ENCODE data around the gene RHCE.

The RHCE gene

DNA sequence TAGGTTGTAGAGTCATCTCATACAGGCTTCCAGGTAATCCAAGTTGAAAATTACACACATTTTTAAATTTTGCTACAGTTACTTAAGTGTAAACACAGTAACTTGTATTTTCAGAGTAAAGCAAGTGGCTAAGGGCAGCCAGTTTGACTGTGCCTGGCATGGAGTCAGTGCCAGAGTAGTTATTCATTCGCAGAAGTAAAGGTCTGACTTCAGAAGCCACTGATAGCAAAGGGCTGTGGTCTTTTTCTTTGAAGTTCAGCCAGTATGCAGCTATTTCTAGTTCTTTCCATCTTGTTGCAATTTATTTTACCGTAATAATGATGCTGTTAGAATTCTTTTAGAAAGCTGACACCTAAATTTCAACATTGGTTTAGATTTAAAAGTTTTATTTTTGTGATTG, 73.1 kb downstream of the RHCE start:
- Histone ChIP-seq H3K9ac (ENCODE audit: low read length) (no peak overlapping the region), H3K27ac (ENCODE audit: low read depth, low read length) (no peak overlapping the region), H4K20me1 (ENCODE audit: low read depth, low read length) (no peaks in the 10 kb centered on the region; the same call in 1 of the 2 replicates), H3K27me3 (ENCODE audit: low read length) (no peaks in the 10 kb centered on the region), H3K36me3 (ENCODE audit: low read length) (peaks cover 17% of the 10 kb centered on the region; the same call in 1 of the 2 replicates), H3K79me2 (ENCODE audit: insufficient read depth, low read length) (peaks cover 18% of the 10 kb centered on the region), H3K9me2 (replicated peaks; ENCODE audit: insufficient read depth, low read length) (no peaks in the 10 kb centered on the region), H3K4me2 (ENCODE audit: low read depth, low read length, poor library complexity, severe bottlenecking) (no peak overlapping the region), H3F3A (ENCODE audit: insufficient read depth) (no peaks in the 10 kb centered on the region), H3K9me3 (ENCODE audit: insufficient read depth, low read length) (no peaks in the 10 kb centered on the region), H3K4me3 (ENCODE audit: insufficient read depth, low read length, poor library complexity, severe bottlenecking) (no peak overlapping the region), H2AFZ (ENCODE audit: low read depth, low read length, severe bottlenecking) (no peak overlapping the region)
- TF ChIP-seq, protein P1, sequence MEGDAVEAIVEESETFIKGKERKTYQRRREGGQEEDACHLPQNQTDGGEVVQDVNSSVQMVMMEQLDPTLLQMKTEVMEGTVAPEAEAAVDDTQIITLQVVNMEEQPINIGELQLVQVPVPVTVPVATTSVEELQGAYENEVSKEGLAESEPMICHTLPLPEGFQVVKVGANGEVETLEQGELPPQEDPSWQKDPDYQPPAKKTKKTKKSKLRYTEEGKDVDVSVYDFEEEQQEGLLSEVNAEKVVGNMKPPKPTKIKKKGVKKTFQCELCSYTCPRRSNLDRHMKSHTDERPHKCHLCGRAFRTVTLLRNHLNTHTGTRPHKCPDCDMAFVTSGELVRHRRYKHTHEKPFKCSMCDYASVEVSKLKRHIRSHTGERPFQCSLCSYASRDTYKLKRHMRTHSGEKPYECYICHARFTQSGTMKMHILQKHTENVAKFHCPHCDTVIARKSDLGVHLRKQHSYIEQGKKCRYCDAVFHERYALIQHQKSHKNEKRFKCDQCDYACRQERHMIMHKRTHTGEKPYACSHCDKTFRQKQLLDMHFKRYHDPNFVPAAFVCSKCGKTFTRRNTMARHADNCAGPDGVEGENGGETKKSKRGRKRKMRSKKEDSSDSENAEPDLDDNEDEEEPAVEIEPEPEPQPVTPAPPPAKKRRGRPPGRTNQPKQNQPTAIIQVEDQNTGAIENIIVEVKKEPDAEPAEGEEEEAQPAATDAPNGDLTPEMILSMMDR (IDR thresholded peaks at IDR 0.05; ENCODE audit: insufficient read depth, low read length, poor library complexity, severe bottlenecking) = no peak
- TF ChIP-seq EZH2phosphoT487 (conservative IDR thresholded peaks at IDR 0.05; ENCODE audit: low read length) = no peak

DNA sequence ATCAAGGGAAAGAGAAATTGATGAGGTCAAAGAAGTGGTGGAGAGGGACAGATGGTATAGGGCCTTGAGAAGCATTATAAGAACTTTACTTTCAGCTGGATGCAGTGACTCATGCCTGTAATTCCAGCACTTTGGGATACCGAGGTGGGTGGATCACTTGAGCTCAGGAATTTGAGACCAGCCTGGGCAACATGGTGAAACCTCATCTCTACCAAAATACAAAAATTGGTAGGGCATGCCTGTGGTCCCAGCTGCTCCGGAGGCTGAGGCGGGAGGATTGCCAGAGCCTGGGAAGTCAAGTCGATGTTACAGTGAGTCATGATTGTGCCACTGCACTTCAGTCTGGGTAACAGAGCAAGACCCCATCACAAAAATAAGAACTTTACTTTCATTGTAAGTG, 76.8 kb downstream of the RHCE start:
- Histone ChIP-seq H3K27ac (ENCODE audit: low read depth, low read length) (no peak overlapping the region), H4K20me1 (ENCODE audit: low read depth, low read length) (peaks cover 11% of the 10 kb centered on the region), H3F3A (ENCODE audit: insufficient read depth) (peaks cover 9% of the 10 kb centered on the region; the same call in 1 of the 2 replicates), H3K27me3 (ENCODE audit: low read length) (no peaks in the 10 kb centered on the region), H3K79me2 (ENCODE audit: insufficient read depth, low read length) (peaks cover 55% of the 10 kb centered on the region), H3K9me3 (ENCODE audit: insufficient read depth, low read length) (no peaks in the 10 kb centered on the region), H3K9ac (ENCODE audit: low read length) (no peak overlapping the region), H2AFZ (ENCODE audit: low read depth, low read length, severe bottlenecking) (no peak overlapping the region), H3K36me3 (ENCODE audit: low read length) (peaks cover 20% of the 10 kb centered on the region; the same call in 1 of the 2 replicates), H3K4me2 (ENCODE audit: low read depth, low read length, poor library complexity, severe bottlenecking) (no peak overlapping the region), H3K4me3 (ENCODE audit: insufficient read depth, low read length, poor library complexity, severe bottlenecking) (no peak overlapping the region), H3K9me2 (replicated peaks; ENCODE audit: insufficient read depth, low read length) (no peaks in the 10 kb centered on the region)
- no peak for TF ChIP-seq EZH2phosphoT487 (conservative IDR thresholded peaks at IDR 0.05; ENCODE audit: low read length)
- TF ChIP-seq, protein P1 (IDR thresholded peaks at IDR 0.05; ENCODE audit: insufficient read depth, low read length, poor library complexity, severe bottlenecking) = no peak

DNA sequence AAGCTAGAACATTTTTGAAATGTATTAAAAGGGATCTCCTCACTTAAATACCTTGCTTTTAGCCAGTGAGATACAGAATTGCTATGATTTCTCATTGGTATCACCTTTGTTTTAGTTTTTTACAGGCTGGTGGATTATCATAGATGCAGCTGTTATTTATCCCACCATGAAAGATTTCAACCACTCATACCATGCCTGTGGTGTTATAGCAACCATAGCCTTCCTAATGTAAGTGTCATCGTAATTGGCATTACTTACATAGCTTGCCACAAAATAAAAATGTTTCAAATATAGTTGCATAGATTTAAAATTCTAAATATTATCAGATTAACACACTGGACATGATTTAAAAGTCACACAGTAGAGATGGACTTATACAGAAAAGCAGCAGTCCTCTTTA, 77.8 kb downstream of the RHCE start:
- no peak overlapping the region for H3K4me3 ChIP-seq (ENCODE audit: insufficient read depth, low read length, poor library complexity, severe bottlenecking)
- H3K9me3 ChIP-seq (ENCODE audit: insufficient read depth, low read length) = no peaks in the 10 kb centered on the region
- peaks cover 11% of the 10 kb centered on the region for H4K20me1 ChIP-seq (ENCODE audit: low read depth, low read length)
- H3K4me2 ChIP-seq (ENCODE audit: low read depth, low read length, poor library complexity, severe bottlenecking) = no peak overlapping the region
- TF ChIP-seq, protein P1 (IDR thresholded peaks at IDR 0.05; ENCODE audit: insufficient read depth, low read length, poor library complexity, severe bottlenecking) = no peak
- TF ChIP-seq EZH2phosphoT487 (conservative IDR thresholded peaks at IDR 0.05; ENCODE audit: low read length) = no peak
- no peaks in the 10 kb centered on the region for H3K9me2 ChIP-seq (replicated peaks; ENCODE audit: insufficient read depth, low read length)
- no peak overlapping the region for H3K9ac ChIP-seq (ENCODE audit: low read length)
- H3K36me3 ChIP-seq (ENCODE audit: low read length) = peaks cover 20% of the 10 kb centered on the region; the same call in 1 of the 2 replicates
- no peaks in the 10 kb centered on the region for H3K27me3 ChIP-seq (ENCODE audit: low read length)
- no peak overlapping the region for H3K27ac ChIP-seq (ENCODE audit: low read depth, low read length)
- peaks cover 9% of the 10 kb centered on the region; the same call in 1 of the 2 replicates for H3F3A ChIP-seq (ENCODE audit: insufficient read depth)
- H2AFZ ChIP-seq (ENCODE audit: low read depth, low read length, severe bottlenecking) = no peak overlapping the region
- H3K79me2 ChIP-seq (ENCODE audit: insufficient read depth, low read length) = peaks cover 60% of the 10 kb centered on the region
